Cardiac septum (tissue), 1 donor: ENCODE results near the gene FBN2. TPM values are rescaled to one million over a fixed set of nuclear protein-coding genes. Genes with fewer than 3 reads are reported as not detected.
"Not testable (repeated sequence)": the region's sequence is repeated elsewhere in the genome, so short reads cannot be mapped to it uniquely, and the experiment has no call there.

Experiments
- DNase-seq: peaks from one replicate; pipeline ENCODE4 v3.0.0-alpha.2; 2020; ENCODE audit warnings: low spot score
- intact Hi-C: fragments of 100-400 bp; cut with DNase I; formaldehyde crosslinking; loops from one replicate; pipeline ENCODE4 v1.14.0; 2022
- total RNA-seq: library from RNA; stranded (reverse); fragmentation: NEBNext Ultra II Directional; extraction: Animal tissue kit (Norgen Biotek cat#: 25700); gene quantifications from one replicate; pipeline ENCODE4 v1.2.1, GENCODE V29; 2021
- donor health status: DM: no; HTN: no; CAD: no.

Gene FBN2
- total RNA-seq, 1 donor from 2014 or later, result 7.1 TPM

GRCh38 chr5:128487041-128487440 lies 51.0 kb downstream of the FBN2 start:
- intact Hi-C loops, result no loop called here
- no peak for DNase-seq

GRCh38 chr5:128483738-128484137 lies 54.3 kb downstream of the FBN2 start:
- intact Hi-C loops, result no loop called here
- no peak for DNase-seq

- no peak for DNase-seq
- intact Hi-C loops, result no loop called here
Measured at GRCh38 chr5:128480906-128481633, 57.0 kb downstream of the FBN2 start.

- intact Hi-C loops, result no loop called here
- no peak for DNase-seq
Measured at GRCh38 chr5:128480158-128480557, 57.9 kb downstream of the FBN2 start.

GRCh38 chr5:128478386-128479368 lies 59.4 kb downstream of the FBN2 start:
- intact Hi-C loops, result no loop called here
- DNase-seq, result no peak

GRCh38 chr5:128477944-128478343 lies 60.1 kb downstream of the FBN2 start:
- DNase-seq, result no peak
- intact Hi-C loops, result no loop called here

GRCh38 chr5:128475693-128476092 lies 62.4 kb downstream of the FBN2 start:
- DNase-seq, result no peak
- intact Hi-C loops, result no loop called here

GRCh38 chr5:128472919-128473318 lies 65.1 kb downstream of the FBN2 start:
- no peak for DNase-seq
- intact Hi-C loops, result no loop called here

- intact Hi-C loops, result no loop called here
- no peak for DNase-seq
Measured at GRCh38 chr5:128472036-128472435, 66.0 kb downstream of the FBN2 start.

- intact Hi-C loops, result no loop called here
- DNase-seq, result no peak
Measured at GRCh38 chr5:128470663-128471062, 67.4 kb downstream of the FBN2 start.

GRCh38 chr5:128469912-128470311 lies 68.1 kb downstream of the FBN2 start:
- no peak for DNase-seq
- intact Hi-C loops, result no loop called here

GRCh38 chr5:128466980-128467379 lies 71.1 kb downstream of the FBN2 start:
- DNase-seq, result no peak
- intact Hi-C loops, result no loop called here

- no peak for DNase-seq
- intact Hi-C loops, result no loop called here
Measured at GRCh38 chr5:128466554-128466953, 71.5 kb downstream of the FBN2 start.

- DNase-seq, result no peak
- intact Hi-C loops, result no loop called here
Measured at GRCh38 chr5:128464596-128464995, 73.4 kb downstream of the FBN2 start.

GRCh38 chr5:128462330-128462729 lies 75.7 kb downstream of the FBN2 start:
- no peak for DNase-seq
- intact Hi-C loops, result no loop called here

GRCh38 chr5:128457147-128457915 lies 80.7 kb downstream of the FBN2 start:
- intact Hi-C loops, result not testable (repeated sequence)

GRCh38 chr5:128455841-128456361 lies 82.1 kb downstream of the FBN2 start:
- intact Hi-C loops, result no loop called here
- DNase-seq, result no peak

More at GRCh38 chr5:128457147-128457915, 80.7 kb downstream of the FBN2 start:
- not testable (repeated sequence) for DNase-seq

- intact Hi-C loops, result no loop called here
- no peak for DNase-seq
Measured at GRCh38 chr5:128453121-128453520, 84.9 kb downstream of the FBN2 start.

GRCh38 chr5:128447224-128447623 lies 90.8 kb downstream of the FBN2 start:
- DNase-seq, intact Hi-C loops: not testable (repeated sequence)

- DNase-seq, result no peak
- intact Hi-C loops, result no loop called here
Measured at GRCh38 chr5:128441941-128442350, 96.1 kb downstream of the FBN2 start.
